ENCODE measurements around the gene TEX2. TPM values are rescaled to one million over a fixed set of nuclear protein-coding genes. Genes with fewer than 3 reads are reported as not detected.

Gene TEX2
- total RNA-seq, 4 donors from 2014 or later = 29.9 to 59.2 (median 39.9) TPM

DNA sequence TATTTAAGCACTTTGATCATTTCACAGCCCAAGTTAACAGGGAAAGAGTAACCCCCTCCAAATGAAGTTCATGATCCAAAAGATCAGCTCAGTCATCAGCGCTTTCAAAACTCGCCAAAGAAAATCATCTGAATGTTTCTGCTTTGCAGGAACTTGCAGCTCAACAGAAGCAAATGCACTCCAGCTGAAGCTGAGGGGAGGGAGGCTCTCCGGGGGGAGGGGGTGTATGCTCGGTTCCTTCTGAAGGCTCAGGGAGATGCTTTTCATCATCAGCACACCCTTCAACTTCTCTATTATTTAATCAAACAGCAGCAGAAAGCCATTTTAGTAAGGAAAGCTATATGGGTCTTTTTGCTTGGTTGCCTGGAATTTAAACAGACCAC is 108.8 kb downstream of the TEX2 start:
- no peak overlapping the region for H3K4me3 ChIP-seq (ENCODE audit: low read depth, poor library complexity, severe bottlenecking)
- TF ChIP-seq, protein P1, sequence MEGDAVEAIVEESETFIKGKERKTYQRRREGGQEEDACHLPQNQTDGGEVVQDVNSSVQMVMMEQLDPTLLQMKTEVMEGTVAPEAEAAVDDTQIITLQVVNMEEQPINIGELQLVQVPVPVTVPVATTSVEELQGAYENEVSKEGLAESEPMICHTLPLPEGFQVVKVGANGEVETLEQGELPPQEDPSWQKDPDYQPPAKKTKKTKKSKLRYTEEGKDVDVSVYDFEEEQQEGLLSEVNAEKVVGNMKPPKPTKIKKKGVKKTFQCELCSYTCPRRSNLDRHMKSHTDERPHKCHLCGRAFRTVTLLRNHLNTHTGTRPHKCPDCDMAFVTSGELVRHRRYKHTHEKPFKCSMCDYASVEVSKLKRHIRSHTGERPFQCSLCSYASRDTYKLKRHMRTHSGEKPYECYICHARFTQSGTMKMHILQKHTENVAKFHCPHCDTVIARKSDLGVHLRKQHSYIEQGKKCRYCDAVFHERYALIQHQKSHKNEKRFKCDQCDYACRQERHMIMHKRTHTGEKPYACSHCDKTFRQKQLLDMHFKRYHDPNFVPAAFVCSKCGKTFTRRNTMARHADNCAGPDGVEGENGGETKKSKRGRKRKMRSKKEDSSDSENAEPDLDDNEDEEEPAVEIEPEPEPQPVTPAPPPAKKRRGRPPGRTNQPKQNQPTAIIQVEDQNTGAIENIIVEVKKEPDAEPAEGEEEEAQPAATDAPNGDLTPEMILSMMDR (IDR thresholded peaks at IDR 0.05) = no peak
- TF ChIP-seq POLR2A (IDR thresholded peaks at IDR 0.05) = no peak
- peak in 1 of 2 donors; percentile 59 for DNase-seq (ENCODE audit: low spot score in 2 of 2)
- 59 to 63% methylated on average over 4 of the region's 4 CpGs for WGBS, 2 donors
- intact Hi-C loops (cut with DNase I; ENCODE audit: low total_unique reads) = loop anchor here (10.0 kb wide), 2 partner anchors 100 to 130 kb away; no protein-coding TSS in a partner anchor

DNA sequence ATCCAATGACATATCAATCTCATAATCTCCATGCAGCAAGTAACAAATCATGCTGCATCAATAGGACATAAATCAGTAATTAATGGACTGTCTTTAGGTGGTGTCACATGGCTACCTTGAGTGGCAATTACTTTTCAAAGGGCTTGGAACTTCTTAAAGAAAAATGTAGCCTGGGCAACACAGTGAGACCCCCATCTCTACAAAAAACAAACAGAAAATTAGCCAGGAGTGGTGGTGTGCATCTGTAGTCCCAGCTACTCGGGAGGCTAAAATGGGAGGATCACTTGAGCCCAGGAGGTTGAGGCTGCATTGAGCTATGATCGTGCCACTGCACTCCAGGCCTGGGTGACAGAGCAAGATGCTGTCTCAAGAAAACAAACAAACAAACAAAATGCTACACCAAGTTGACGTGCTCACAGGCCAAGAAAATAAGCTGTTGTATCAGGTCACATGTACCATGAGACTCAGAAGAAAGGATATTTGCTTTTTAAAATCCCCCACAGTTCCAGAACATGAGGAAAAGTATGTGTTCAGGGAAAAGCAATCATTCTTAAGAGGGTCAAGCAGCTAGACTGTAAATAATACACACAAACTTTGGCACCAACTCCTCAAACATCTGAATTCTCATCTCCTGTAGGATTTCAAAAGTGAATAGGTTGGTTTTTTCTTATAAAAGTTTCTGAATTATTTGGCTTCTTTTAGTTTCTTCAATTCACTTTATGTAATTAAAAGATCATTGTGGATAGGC is 109.3 kb downstream of the TEX2 start:
- DNase-seq (ENCODE audit: low spot score in 2 of 2) = peak in 1 of 2 donors; percentile 36
- no peak for TF ChIP-seq POLR2A (IDR thresholded peaks at IDR 0.05)
- TF ChIP-seq, protein P1 (IDR thresholded peaks at IDR 0.05) = no peak
- WGBS, 2 donors = 93% methylated on average over 3 of the region's 3 CpGs
- intact Hi-C loops (cut with DNase I; ENCODE audit: low total_unique reads) = loop anchor here (10.0 kb wide), 2 partner anchors 101 to 131 kb away; no protein-coding TSS in a partner anchor
- no peak overlapping the region for H3K4me3 ChIP-seq (ENCODE audit: low read depth, poor library complexity, severe bottlenecking)

DNA sequence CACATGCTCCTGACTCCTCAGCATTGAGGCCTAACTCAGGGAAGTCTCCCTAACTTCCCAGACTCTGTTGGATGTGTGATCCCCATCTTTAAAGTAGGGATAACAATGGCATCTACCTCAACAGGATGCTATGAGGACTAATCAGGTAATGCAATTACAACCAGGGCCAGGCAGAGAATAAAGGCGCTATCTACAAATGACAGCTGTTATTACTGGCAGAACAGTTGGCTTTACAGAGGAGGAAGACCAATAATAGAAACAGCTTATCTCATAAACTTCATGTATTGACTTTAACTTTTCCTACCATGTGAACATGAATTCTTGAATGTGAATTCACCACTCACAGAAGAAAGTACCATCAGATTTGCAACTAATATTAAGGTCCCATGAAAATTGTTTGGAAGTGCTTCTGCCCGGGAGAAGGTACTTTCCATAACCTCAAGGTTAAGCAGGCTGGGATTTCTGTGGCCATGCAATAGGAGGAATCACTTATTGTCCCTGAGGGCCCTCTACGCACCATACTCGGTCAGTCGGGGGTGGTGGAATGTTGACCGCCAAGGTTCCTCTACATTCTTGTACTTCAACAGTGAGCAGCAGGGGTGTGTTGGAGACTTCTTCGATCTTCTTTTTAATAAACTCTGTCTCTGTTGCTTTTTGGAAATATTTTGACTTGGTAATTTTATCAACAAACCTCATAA is 110.5 kb downstream of the TEX2 start:
- 92 to 93% methylated on average over 7 of the region's 7 CpGs for WGBS, 2 donors
- TF ChIP-seq, protein P1 (IDR thresholded peaks at IDR 0.05) = no peak
- no peak for TF ChIP-seq POLR2A (IDR thresholded peaks at IDR 0.05)

DNA sequence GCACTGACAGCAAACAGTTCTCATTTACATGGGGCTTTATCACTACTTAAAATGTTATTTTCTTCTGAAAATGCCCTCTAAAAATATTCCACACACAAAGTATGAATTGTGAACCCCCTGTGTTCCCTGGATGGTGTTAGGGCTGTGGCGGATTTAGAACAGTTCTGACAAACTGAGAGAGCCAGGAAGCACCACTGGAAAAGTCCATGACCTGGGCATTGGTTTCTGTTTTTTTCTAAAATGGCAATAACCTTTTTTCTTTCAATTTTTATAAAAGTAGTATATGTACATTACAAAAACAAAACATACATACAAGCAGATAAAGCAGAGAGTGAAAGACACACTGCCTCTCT is 112.1 kb downstream of the TEX2 start:
- no peak for DNase-seq (ENCODE audit: low spot score in 2 of 2)
- TF ChIP-seq, protein P1 (IDR thresholded peaks at IDR 0.05) = no peak
- no peak for TF ChIP-seq POLR2A (IDR thresholded peaks at IDR 0.05)
- 98 to 100% methylated on average over 1 of the region's 1 CpG for WGBS, 2 donors
- no peak overlapping the region for H3K4me3 ChIP-seq (ENCODE audit: low read depth, poor library complexity, severe bottlenecking)
- intact Hi-C loops (cut with DNase I; ENCODE audit: low total_unique reads) = loop anchor here (10.0 kb wide), 2 partner anchors 104 to 134 kb away; no protein-coding TSS in a partner anchor

More for the DNA sequence above, 110.5 kb downstream of the TEX2 start:
- no peak overlapping the region for H3K4me3 ChIP-seq (ENCODE audit: low read depth, poor library complexity, severe bottlenecking)
- DNase-seq (ENCODE audit: low spot score in 2 of 2) = peak in 1 of 2 donors; percentile 39
- intact Hi-C loops (cut with DNase I; ENCODE audit: low total_unique reads) = loop anchor here (10.0 kb wide), 2 partner anchors 102 to 132 kb away; no protein-coding TSS in a partner anchor

DNA sequence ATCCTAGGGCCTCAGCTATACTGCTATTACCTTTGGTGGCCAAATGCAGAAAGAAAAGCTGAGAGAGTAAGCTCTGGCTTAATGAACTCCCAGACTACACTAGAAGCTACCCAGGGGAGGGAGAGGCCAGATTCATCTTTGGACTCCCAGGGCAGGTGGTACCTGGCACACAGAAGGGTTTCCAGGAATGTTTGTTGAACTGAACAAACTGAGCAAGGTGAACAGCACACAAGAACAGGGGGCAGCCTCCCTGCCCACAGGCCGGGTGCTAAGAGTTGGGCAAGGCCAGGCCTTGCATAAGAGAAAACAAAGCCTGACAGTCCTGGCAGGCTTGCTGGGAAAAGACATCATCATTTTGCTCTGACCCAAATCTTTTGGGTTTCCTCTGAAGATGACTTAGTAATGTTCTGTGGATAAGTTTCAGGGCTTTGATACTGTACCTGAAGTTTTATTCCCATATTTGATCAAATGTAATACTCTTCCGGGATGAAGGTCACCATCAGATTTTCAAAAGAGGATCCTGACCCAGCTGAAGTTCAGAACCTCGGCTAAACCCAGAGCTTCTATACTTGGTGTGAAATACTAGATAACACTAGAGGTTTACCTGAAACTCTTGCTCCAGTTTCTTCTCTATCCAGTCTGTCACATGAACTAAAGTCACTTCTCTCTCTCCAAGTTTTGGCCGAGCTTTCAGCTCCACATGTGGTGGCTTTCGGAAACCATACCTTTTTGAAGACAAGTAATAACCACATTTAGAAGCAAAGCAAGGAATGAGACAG is 112.6 kb downstream of the TEX2 start:
- H3K4me3 ChIP-seq (ENCODE audit: low read depth, poor library complexity, severe bottlenecking) = no peak overlapping the region
- DNase-seq (ENCODE audit: low spot score in 2 of 2) = peak in 1 of 2 donors; percentile 72
- intact Hi-C loops (cut with DNase I; ENCODE audit: low total_unique reads) = loop anchor here (10.0 kb wide), 2 partner anchors 104 to 134 kb away; no protein-coding TSS in a partner anchor
- TF ChIP-seq, protein P1 (IDR thresholded peaks at IDR 0.05) = no peak
- TF ChIP-seq POLR2A (IDR thresholded peaks at IDR 0.05) = no peak
- 67 to 80% methylated on average over 5 of the region's 5 CpGs for WGBS, 2 donors
